HFF-Myc (cell line): Measurements from ENCODE around the gene SPECC1.
A peak's percentile ranks its signal among the peaks of the same experiment; 100 is the strongest.

Experiments
- DNase-seq: peaks from one replicate; pipeline ENCODE4 v3.0.0-alpha.2; 2011; ENCODE audit warnings: low read depth; ENCODE audit errors: extremely low read depth
- H3K4me3 ChIP-seq: replicated peaks from 2 replicates; pipeline ENCODE4 v1.5.1; 2011; ENCODE audit warnings: low read depth, mild to moderate bottlenecking, control low read depth, low read length
- CTCF ChIP-seq: IDR thresholded peaks from 2 replicates; pipeline ENCODE4 v1.5.1; 2012; ENCODE audit warnings: mild to moderate bottlenecking, low read depth, low read length, control low read depth; ENCODE audit errors: missing control alignments

Gene SPECC1

GRCh38 chr17:19996086-19996485 is 13.1 kb upstream of the SPECC1 start:
- TF ChIP-seq CTCF = no peak
- no peak overlapping the region for H3K4me3 ChIP-seq
- no peak for DNase-seq

GRCh38 chr17:19996502-19996901 is 12.7 kb upstream of the SPECC1 start:
- no peak overlapping the region for H3K4me3 ChIP-seq
- TF ChIP-seq CTCF = no peak
- DNase-seq = no peak

- no peak for DNase-seq
- peak overlapping the region; percentile 46 for H3K4me3 ChIP-seq
- no peak for TF ChIP-seq CTCF
These were observed 712 bp upstream of the SPECC1 start for GRCh38 chr17:20008242-20009051.

GRCh38 chr17:20009052-20009301 is 182 bp upstream of the SPECC1 start:
- no peak for DNase-seq
- peak overlapping the region; percentile 46 for H3K4me3 ChIP-seq
- peak; percentile 86 for TF ChIP-seq CTCF

- H3K4me3 ChIP-seq = peak overlapping the region; percentile 46
- no peak for DNase-seq
- TF ChIP-seq CTCF = peak; percentile 38
These were observed 1.1 kb downstream of the SPECC1 start for GRCh38 chr17:20010099-20010863.

- H3K4me3 ChIP-seq = no peak overlapping the region
- no peak for TF ChIP-seq CTCF
- no peak for DNase-seq
These were observed 1.8 kb downstream of the SPECC1 start for GRCh38 chr17:20010936-20011335.
